Skin epidermis (tissue), 12 donors: ENCODE data around the gene SAMD9.
A peak's percentile ranks its signal among the peaks of the same experiment; 100 is the strongest.
"Not testable (repeated sequence)": the region's sequence is repeated elsewhere in the genome, so short reads cannot be mapped to it uniquely, and the experiment has no call there.

Experiments used
- H3K27ac ChIP-seq, 21 experiments: fragments of 200-600 bp; sonication (generic) in 11 of 21; one replicate each; pipeline ENCODE4 v1.5.0; 2020; ENCODE audit warnings: mild to moderate bottlenecking in 3 of 21, inconsistent platforms in 2 of 21, moderate library complexity in 2 of 21
- H3K4me3 ChIP-seq, 7 experiments: fragments of 200-600 bp; sonication (generic) in 2 of 7; one replicate each; pipeline ENCODE4 v1.5.0; 2020; ENCODE audit warnings: inconsistent platforms in 2 of 7, mild to moderate bottlenecking in 2 of 7, moderate library complexity in 1 of 7

Gene SAMD9

GRCh38 chr7:93123532-93123931, 5.8 kb upstream of the SAMD9 start:
- not testable (repeated sequence) for H3K27ac ChIP-seq, H3K4me3 ChIP-seq

GRCh38 chr7:93120592-93121549, 3.1 kb upstream of the SAMD9 start:
- H3K4me3 ChIP-seq, result no peak overlapping the region
- H3K27ac ChIP-seq, result peak overlapping the region in 1 of 21 experiments; percentile 72

- H3K27ac ChIP-seq, result peak overlapping the region in 5 of 21 experiments; percentile 13 to 86 (median 72)
- H3K4me3 ChIP-seq, result no peak overlapping the region
Observed at GRCh38 chr7:93119191-93119905, 1.6 kb upstream of the SAMD9 start.

GRCh38 chr7:93117327-93117726, 452 bp downstream of the SAMD9 start:
- H3K27ac ChIP-seq, result peak overlapping the region in 19 of 21 experiments; percentile 2 to 90 (median 73)
- H3K4me3 ChIP-seq, result peak overlapping the region; percentile 20 to 46 (median 34)

- peak overlapping the region in 9 of 21 experiments; percentile 11 to 86 (median 72) for H3K27ac ChIP-seq
- peak overlapping the region in 1 of 7 experiments; percentile 41 for H3K4me3 ChIP-seq
Observed at GRCh38 chr7:93115796-93116195, 2.0 kb downstream of the SAMD9 start.

- Histone ChIP-seq H3K27ac (no peak overlapping the region), H3K4me3 (no peak overlapping the region)
Observed at GRCh38 chr7:93108003-93108402, 9.8 kb downstream of the SAMD9 start.

GRCh38 chr7:93097388-93097787, 20.4 kb downstream of the SAMD9 start:
- H3K4me3 ChIP-seq, result no peak overlapping the region
- no peak overlapping the region for H3K27ac ChIP-seq

GRCh38 chr7:93092757-93093370, 24.9 kb downstream of the SAMD9 start:
- H3K4me3 ChIP-seq, result no peak overlapping the region
- no peak overlapping the region for H3K27ac ChIP-seq

GRCh38 chr7:93073357-93073756, 44.4 kb downstream of the SAMD9 start:
- H3K27ac ChIP-seq, H3K4me3 ChIP-seq: not testable (repeated sequence)

- Histone ChIP-seq H3K4me3 (no peak overlapping the region), H3K27ac (no peak overlapping the region)
Observed at GRCh38 chr7:93062599-93062998, 55.2 kb downstream of the SAMD9 start.

- H3K4me3 ChIP-seq, result no peak overlapping the region
- no peak overlapping the region for H3K27ac ChIP-seq
Observed at GRCh38 chr7:93060865-93061264, 56.9 kb downstream of the SAMD9 start.

- Histone ChIP-seq H3K4me3 (no peak overlapping the region), H3K27ac (no peak overlapping the region)
Observed at GRCh38 chr7:93060025-93060424, 57.8 kb downstream of the SAMD9 start.

- not testable (repeated sequence) for H3K27ac ChIP-seq, H3K4me3 ChIP-seq
Observed at GRCh38 chr7:93056621-93057020, 61.2 kb downstream of the SAMD9 start.

GRCh38 chr7:93055543-93056107, 62.2 kb downstream of the SAMD9 start:
- no peak overlapping the region for H3K27ac ChIP-seq
- no peak overlapping the region for H3K4me3 ChIP-seq

- Histone ChIP-seq H3K4me3 (no peak overlapping the region), H3K27ac (no peak overlapping the region)
Observed at GRCh38 chr7:93054975-93055374, 62.8 kb downstream of the SAMD9 start.

- no peak overlapping the region for H3K4me3 ChIP-seq
- H3K27ac ChIP-seq, result no peak overlapping the region
Observed at GRCh38 chr7:93053949-93054943, 63.5 kb downstream of the SAMD9 start.

GRCh38 chr7:93053209-93053948, 64.4 kb downstream of the SAMD9 start:
- Histone ChIP-seq H3K4me3 (no peak overlapping the region), H3K27ac (no peak overlapping the region)

GRCh38 chr7:93051660-93052059, 66.1 kb downstream of the SAMD9 start:
- no peak overlapping the region for H3K4me3 ChIP-seq
- H3K27ac ChIP-seq, result no peak overlapping the region
